ENCODE data around the gene ASCC2. TPM values are rescaled to one million over a fixed set of nuclear protein-coding genes. Genes with fewer than 3 reads are reported as not detected.

The ASCC2 gene
- total RNA-seq, 2 experiments from 2014 or later: 55.3 to 58.5 TPM

GRCh38 chr22:29748248-29748893, 89.7 kb downstream of the ASCC2 start:
- ATAC-seq: no peak
- intact Hi-C loops (cut with micrococcal nuclease): no loop called here
- Mint-ChIP-seq H3K36me3 (ENCODE audit: low read depth) (peaks cover 7% of the 10 kb centered on the region), H3K4me1 (ENCODE audit: low read depth) (peaks cover 10% of the 10 kb centered on the region), H3K27ac (no peak overlapping the region), H3K9me3 (no peaks in the 10 kb centered on the region), H3K4me3 (no peak overlapping the region), H3K27me3 (no peaks in the 10 kb centered on the region)
- DNase-seq: no peak
- POLR2A ChIA-PET: no interaction called here
- no peak for TF ChIP-seq CTCF (IDR thresholded peaks at IDR 0.05)
- CTCF ChIA-PET: no interaction called here

DNA sequence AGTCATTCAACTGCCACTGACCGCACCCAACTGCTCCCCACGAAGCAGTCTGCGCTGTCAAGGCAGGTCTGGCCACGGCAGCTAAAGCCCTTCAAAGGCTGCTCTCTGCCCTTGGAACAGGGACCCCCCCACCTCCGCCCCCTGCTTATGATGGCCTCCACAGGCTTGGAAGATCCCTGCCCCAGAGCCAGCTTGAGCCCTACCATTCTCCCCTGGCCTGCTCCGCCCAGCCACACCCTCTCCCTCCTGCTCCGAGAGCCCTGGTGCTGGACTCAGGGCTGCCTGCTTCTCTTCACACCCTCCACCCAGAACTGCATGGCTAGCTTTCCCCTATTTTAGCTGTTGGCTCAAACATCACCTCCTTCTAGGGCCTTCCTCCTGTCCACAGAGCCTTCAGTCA, 90.2 kb downstream of the ASCC2 start:
- no peaks in the 10 kb centered on the region for H3K27me3 Mint-ChIP-seq

GRCh38 chr22:29744902-29745301, 93.2 kb downstream of the ASCC2 start:
- Mint-ChIP-seq H3K4me3 (no peak overlapping the region), H3K9me3 (no peaks in the 10 kb centered on the region), H3K4me1 (ENCODE audit: low read depth) (peaks cover 4% of the 10 kb centered on the region), H3K27me3 (no peaks in the 10 kb centered on the region), H3K36me3 (ENCODE audit: low read depth) (peaks cover 8% of the 10 kb centered on the region), H3K27ac (no peak overlapping the region)
- DNase-seq (no peak), ATAC-seq (no peak)
- POLR2A ChIA-PET: no interaction called here
- intact Hi-C loops (cut with micrococcal nuclease): no loop called here
- CTCF ChIA-PET: interaction anchor here (1.0 kb wide), 1 partner anchor 344 kb away, joined by 4 read pairs; no protein-coding TSS in a partner anchor
- no peak for TF ChIP-seq CTCF (IDR thresholded peaks at IDR 0.05)

More for the DNA sequence above, 90.2 kb downstream of the ASCC2 start:
- intact Hi-C loops (cut with micrococcal nuclease): no loop called here
- H3K4me3 Mint-ChIP-seq: no peak overlapping the region
- CTCF ChIA-PET: no interaction called here
- H3K36me3 Mint-ChIP-seq (ENCODE audit: low read depth): peaks cover 7% of the 10 kb centered on the region
- H3K4me1 Mint-ChIP-seq (ENCODE audit: low read depth): peaks cover 10% of the 10 kb centered on the region
- POLR2A ChIA-PET: no interaction called here
- H3K27ac Mint-ChIP-seq: no peak overlapping the region
- TF ChIP-seq CTCF (IDR thresholded peaks at IDR 0.05): no peak
- DNase-seq (no peak), ATAC-seq (no peak)
- no peaks in the 10 kb centered on the region for H3K9me3 Mint-ChIP-seq

GRCh38 chr22:29742326-29742725, 95.7 kb downstream of the ASCC2 start:
- intact Hi-C loops (cut with micrococcal nuclease): no loop called here
- Mint-ChIP-seq H3K4me3 (no peak overlapping the region), H3K9me3 (no peaks in the 10 kb centered on the region), H3K4me1 (ENCODE audit: low read depth) (peaks cover 4% of the 10 kb centered on the region), H3K27ac (no peak overlapping the region), H3K27me3 (no peaks in the 10 kb centered on the region), H3K36me3 (ENCODE audit: low read depth) (peaks cover 8% of the 10 kb centered on the region)
- ChIA-PET POLR2A (no interaction called here), CTCF (interaction anchor here (1.2 to 1.5 kb wide), 3 partner anchors 117 to 346 kb away, joined by 3 to 4 read pairs (median 4); no protein-coding TSS in a partner anchor)
- ATAC-seq: no peak
- no peak for DNase-seq
- TF ChIP-seq CTCF (IDR thresholded peaks at IDR 0.05): no peak

- ATAC-seq: no peak
- Mint-ChIP-seq H3K9me3 (no peaks in the 10 kb centered on the region), H3K4me1 (ENCODE audit: low read depth) (peaks cover 4% of the 10 kb centered on the region), H3K4me3 (no peak overlapping the region), H3K27ac (no peak overlapping the region), H3K36me3 (ENCODE audit: low read depth) (peaks cover 8% of the 10 kb centered on the region), H3K27me3 (no peaks in the 10 kb centered on the region)
- POLR2A ChIA-PET: no interaction called here
- CTCF ChIA-PET: interaction anchor here (1.2 to 1.5 kb wide), 2 partner anchors 117 to 264 kb away, joined by 3 to 4 read pairs; no protein-coding TSS in a partner anchor
- DNase-seq: no peak
- intact Hi-C loops (cut with micrococcal nuclease): no loop called here
- no peak for TF ChIP-seq CTCF (IDR thresholded peaks at IDR 0.05)
Measured at GRCh38 chr22:29741926-29742325, 96.1 kb downstream of the ASCC2 start.

Data from activated CD8-positive, alpha-beta T cell treated with anti-CD3 and anti-CD28 coated beads for 36 hours (primary cell).